ENCODE results near the gene MRPL23.

The MRPL23 gene

DNA sequence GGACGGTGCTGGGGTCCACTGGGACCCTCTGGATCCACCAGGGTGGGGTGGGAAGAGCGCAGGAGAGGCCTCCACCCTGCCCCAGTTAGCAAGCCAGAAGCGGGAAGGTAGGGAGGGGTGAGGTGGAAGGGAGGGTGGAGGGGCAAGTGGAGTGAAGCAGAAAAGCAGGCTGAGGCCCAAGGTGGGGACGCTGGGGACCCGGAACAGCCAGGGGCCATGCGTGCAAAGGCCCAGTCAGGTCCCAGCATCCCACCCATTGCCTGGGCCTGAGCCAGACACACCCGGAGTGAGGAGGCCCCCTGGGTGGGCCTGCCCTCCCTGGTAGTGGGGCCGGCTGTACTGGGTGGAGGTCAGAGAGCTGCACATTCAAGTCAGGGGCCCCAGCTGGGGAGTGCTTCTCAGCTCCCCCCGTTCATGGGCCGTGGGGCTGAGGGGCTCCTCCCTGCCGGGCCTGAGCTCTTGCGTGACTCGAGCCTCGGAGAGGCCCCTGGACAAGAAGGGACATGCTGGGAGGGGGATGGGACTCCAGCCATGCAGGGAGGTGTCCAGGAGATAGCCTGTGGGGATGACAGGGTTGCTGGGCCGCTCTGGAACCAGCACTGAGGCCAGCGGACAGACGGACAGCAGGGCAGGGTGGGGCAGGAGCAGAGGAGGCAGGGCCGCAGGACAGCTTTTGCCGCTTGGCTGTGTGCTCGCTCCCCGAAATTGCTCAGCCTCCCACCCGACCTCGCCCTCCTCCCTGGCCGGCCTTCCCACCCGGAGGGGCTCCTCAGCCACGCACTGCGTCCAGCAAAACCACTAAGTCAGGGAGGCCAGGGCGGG is 19.9 kb upstream of the MRPL23 start:
- Mint-ChIP-seq H3K4me3 (no peak overlapping the region), H3K4me1 (peaks cover 30% of the 10 kb centered on the region), H3K27ac (peak overlapping the region; percentile 63), H3K9me3 (no peaks in the 10 kb centered on the region), H3K36me3 (peaks cover 6% of the 10 kb centered on the region)
- ATAC-seq: no peak
- DNase-seq (ENCODE audit: low spot score in 2 of 2): no peak

DNA sequence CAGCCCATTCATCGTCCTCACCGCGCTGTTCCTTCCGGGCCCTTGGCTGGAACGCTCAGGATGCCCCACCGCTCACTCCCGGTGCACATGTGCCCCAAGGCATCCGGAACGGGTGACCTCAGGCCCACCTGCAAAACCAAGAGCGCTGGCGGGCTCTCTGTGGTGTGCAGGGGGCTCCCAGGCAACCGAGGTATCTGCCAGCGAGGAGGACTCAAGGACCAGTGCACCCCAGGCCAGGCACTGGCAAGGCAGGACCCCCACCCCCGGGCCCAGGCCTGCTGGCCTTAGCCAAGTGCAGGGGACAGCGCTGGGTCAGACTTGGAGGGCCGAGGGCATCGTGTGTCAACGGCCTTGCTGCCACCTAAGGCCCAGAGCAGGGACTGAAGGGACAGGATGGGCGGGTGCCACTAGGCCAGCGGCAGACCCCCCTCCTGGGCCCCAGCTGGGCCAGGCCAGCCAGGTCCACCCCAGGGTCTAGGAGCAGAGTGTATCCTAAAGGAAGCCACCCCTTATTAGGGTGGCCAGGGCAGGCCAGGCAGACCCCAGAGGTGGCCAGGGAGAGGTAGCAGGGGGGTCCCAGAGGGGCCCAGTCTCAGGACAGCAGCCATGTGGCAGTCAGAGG is 19.2 kb upstream of the MRPL23 start:
- Mint-ChIP-seq H3K4me1 (peaks cover 22% of the 10 kb centered on the region), H3K4me3 (no peak overlapping the region), H3K27ac (no peak overlapping the region), H3K36me3 (peaks cover 6% of the 10 kb centered on the region), H3K9me3 (no peaks in the 10 kb centered on the region)
- DNase-seq (ENCODE audit: low spot score in 2 of 2) (no peak), ATAC-seq (no peak)

DNA sequence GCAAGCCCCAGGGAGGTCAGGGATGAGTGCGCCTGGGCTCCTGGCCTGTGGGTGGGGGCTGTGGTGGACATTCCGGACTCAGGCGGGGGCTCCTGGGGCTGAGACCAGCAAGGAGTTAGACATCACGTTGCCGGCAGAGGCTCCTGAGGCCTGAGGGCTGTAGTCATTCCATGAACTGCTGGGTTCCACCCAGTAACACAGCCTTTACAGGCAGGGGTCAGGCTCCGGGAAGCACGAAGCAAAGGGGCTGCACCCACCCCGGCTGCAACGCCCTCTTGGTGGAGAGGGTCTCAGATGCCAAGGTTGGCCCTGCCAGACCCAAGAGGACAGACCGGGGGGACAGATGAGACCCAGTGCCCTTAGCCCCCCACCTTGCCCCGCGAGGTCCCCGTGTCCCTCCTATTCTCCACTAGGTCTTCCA is 18.7 kb upstream of the MRPL23 start:
- H3K36me3 Mint-ChIP-seq: peaks cover 6% of the 10 kb centered on the region
- H3K9me3 Mint-ChIP-seq: no peaks in the 10 kb centered on the region
- no peak overlapping the region for H3K27ac Mint-ChIP-seq
- H3K4me3 Mint-ChIP-seq: no peak overlapping the region
- peaks cover 19% of the 10 kb centered on the region for H3K4me1 Mint-ChIP-seq
- DNase-seq (ENCODE audit: low spot score in 2 of 2): no peak
- no peak for ATAC-seq

DNA sequence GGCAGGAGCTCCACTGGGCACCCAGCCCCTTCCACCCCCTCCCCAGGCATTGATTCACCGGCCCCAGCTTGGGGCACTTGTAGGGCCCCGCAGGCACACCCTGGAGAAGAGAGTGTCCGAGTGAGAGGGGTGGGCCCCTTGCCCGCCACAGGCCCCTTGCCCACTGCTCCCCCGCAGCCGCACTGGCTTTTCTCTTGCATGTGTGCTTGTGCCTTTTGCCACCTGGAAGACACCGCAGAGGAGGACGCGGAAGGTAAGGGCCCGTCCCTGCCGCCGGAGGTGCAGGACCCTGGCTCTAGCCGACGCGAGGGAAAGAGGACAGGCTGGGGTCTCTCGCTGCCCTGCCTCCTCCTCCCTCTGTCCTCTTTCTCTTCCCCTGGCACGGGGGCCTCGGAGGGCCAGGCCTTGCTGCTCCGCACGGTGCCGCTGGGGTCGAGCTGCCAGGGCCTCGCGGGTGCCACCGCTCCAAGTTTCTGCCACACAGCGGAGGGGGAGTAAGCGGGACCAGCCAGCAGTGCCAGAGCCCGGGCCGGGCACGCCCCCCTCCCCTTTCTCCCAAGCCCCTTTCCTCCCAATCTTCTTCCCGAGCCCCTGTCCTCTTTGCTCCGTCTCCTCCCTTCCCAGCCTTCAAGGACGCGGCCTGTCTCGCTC is 18.1 kb upstream of the MRPL23 start:
- Mint-ChIP-seq H3K4me3 (no peak overlapping the region), H3K27ac (no peak overlapping the region), H3K9me3 (no peaks in the 10 kb centered on the region), H3K4me1 (peaks cover 13% of the 10 kb centered on the region), H3K36me3 (peaks cover 1% of the 10 kb centered on the region)
- ATAC-seq (no peak), DNase-seq (ENCODE audit: low spot score in 2 of 2) (no peak)

DNA sequence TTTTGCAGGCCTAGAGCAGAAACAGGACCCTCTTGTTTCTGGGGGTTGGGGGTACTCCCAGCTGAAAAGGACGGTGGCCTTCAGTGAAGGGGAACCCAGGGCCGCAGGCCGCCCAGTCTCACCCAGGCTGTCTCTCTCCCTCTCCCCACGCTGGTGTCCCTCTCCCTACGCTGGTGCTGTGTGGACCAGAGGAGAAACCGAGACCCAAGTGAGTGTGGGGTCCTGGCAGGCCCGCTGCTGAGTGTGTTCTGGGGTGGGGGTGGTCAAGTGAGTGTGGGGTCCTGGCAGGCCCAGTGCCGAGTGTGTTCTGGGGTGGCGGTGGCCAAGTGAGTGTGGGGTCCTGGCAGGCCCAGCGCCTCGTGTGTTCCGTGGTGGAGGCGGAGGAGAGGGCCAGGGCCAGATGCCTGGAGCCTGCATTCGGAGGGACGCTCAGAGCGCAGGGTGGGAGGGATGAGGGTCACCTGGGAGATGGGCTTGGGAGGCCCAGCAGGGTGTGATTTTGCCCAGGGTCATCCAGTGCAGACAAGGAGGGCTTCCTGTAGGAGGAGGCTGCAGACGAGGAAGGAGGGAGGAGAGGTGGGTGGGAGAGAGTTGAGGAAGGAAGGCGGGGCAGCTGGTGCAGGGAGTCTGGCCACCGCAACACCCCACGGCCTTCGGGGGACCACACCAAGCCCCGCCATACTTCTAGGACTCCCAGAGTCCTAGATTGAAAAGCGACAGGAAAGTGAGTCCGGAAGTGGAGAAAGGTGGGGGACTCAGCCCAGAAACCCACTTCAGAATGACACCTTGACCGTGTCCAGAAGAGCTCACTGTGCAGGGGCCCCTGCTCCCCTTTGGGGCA is 17.3 kb upstream of the MRPL23 start:
- H3K4me3 Mint-ChIP-seq: no peak overlapping the region
- no peaks in the 10 kb centered on the region for H3K36me3 Mint-ChIP-seq
- ATAC-seq (no peak), DNase-seq (ENCODE audit: low spot score in 2 of 2) (no peak)
- H3K9me3 Mint-ChIP-seq: no peaks in the 10 kb centered on the region
- H3K4me1 Mint-ChIP-seq: peaks cover 12% of the 10 kb centered on the region
- no peak overlapping the region for H3K27ac Mint-ChIP-seq

DNA sequence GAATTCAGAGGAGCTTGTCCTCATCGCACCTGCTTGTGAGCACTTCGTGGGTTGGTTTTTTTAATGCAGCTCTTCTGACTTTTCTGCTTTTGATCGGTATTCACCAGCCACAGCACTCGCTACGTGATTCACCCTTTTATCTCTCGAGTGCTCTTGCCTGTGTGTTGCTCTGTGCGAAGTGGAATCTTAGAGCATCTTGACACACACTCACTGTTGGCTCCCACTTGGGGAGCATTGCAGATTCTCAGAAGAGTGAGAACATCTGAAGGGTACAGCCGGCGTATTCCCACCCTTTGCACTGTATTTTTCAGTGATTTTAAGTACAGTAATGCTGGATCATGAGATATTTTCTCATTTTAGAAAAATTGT is 16.7 kb upstream of the MRPL23 start:
- Mint-ChIP-seq H3K36me3 (no peaks in the 10 kb centered on the region), H3K4me1 (peaks cover 12% of the 10 kb centered on the region), H3K4me3 (no peak overlapping the region), H3K9me3 (no peaks in the 10 kb centered on the region), H3K27ac (no peak overlapping the region)
- DNase-seq (ENCODE audit: low spot score in 2 of 2): no peak
- peak; percentile 7 for ATAC-seq

DNA sequence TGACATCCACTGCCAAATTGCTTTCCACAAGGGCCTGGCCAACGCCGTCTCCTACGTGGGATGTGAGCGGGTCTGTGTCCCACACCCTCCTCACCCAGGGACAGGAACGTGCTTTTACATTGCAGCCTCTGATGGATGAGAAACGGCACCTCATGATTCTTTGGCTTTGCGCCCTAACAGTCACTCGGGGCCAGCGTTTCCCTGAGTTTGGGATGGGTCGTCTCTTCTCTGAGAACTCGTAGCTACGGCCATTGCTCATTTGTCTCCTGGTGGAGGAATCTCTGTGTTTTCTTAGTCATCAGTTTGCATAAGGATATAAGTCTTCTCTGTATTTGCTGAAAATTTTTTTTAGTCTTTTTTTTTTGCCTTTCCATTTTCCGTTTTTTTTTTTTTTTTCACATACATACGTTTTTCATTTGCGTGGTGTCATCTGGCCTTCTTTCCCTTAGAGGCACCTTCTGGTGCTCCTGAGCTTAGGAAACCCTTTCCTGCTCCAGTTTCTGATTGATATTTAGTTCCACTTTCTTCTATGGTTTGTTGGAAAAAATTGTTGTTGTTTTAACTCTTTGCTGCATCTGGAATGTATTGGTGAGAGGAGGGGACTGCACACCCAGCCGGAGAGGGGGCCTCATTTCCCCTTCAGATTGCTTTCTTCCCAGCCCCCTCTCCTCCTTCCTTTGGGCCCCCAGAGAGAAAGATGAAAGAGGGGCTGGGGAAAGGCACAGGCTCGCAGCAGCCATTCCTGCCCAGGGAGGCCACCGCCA is 15.6 kb upstream of the MRPL23 start:
- no peak for DNase-seq (ENCODE audit: low spot score in 2 of 2)
- H3K4me3 Mint-ChIP-seq: no peak overlapping the region

DNA sequence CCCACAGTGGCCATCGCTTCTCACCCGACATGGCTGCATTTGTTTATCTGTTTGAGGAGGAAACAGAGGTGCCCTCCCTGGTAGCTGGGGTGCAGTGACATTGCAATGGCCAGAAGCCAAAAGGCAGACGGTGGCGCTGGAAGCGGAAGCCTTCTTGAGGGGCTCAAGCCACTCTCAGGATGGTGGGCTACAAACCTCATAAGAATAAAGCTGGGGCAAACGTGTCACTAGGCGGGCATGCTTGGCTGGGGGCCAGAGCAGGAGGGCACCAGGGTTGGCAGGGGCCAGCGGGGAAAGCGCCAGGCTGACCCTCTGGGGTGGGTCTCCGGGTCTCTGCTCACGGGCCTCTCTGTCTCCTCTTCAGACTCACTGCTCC is 15.0 kb upstream of the MRPL23 start:
- DNase-seq (ENCODE audit: low spot score in 2 of 2): no peak
- Mint-ChIP-seq H3K36me3 (no peaks in the 10 kb centered on the region), H3K9me3 (no peaks in the 10 kb centered on the region), H3K4me3 (no peak overlapping the region), H3K4me1 (peaks cover 12% of the 10 kb centered on the region), H3K27ac (no peak overlapping the region)
- no peak for ATAC-seq

More for the DNA sequence above, 15.6 kb upstream of the MRPL23 start:
- Mint-ChIP-seq H3K9me3 (no peaks in the 10 kb centered on the region), H3K36me3 (no peaks in the 10 kb centered on the region), H3K4me1 (peaks cover 12% of the 10 kb centered on the region), H3K27ac (no peak overlapping the region)
- no peak for ATAC-seq

DNA sequence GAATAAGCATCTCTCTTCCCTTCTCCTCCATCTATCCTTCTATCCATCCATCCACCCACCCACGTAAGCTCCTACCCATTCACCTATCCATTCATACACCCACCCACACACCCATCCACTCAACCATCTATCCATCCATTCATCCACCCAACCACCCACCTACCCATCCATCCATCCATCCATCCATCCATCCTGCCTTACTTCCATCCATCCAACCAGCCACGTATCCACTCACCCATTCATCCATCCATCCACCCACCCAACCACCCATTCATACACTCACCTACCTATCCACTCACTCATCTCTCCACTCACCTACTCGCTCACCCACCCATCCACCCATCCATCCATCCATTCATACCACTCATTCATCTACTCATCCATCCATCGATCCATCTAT is 14.5 kb upstream of the MRPL23 start:
- DNase-seq (ENCODE audit: low spot score in 2 of 2) (no peak), ATAC-seq (no peak)
- H3K9me3 Mint-ChIP-seq: no peaks in the 10 kb centered on the region
- H3K27ac Mint-ChIP-seq: no peak overlapping the region
- H3K4me3 Mint-ChIP-seq: no peak overlapping the region
- H3K36me3 Mint-ChIP-seq: no peaks in the 10 kb centered on the region
- peaks cover 12% of the 10 kb centered on the region for H3K4me1 Mint-ChIP-seq

DNA sequence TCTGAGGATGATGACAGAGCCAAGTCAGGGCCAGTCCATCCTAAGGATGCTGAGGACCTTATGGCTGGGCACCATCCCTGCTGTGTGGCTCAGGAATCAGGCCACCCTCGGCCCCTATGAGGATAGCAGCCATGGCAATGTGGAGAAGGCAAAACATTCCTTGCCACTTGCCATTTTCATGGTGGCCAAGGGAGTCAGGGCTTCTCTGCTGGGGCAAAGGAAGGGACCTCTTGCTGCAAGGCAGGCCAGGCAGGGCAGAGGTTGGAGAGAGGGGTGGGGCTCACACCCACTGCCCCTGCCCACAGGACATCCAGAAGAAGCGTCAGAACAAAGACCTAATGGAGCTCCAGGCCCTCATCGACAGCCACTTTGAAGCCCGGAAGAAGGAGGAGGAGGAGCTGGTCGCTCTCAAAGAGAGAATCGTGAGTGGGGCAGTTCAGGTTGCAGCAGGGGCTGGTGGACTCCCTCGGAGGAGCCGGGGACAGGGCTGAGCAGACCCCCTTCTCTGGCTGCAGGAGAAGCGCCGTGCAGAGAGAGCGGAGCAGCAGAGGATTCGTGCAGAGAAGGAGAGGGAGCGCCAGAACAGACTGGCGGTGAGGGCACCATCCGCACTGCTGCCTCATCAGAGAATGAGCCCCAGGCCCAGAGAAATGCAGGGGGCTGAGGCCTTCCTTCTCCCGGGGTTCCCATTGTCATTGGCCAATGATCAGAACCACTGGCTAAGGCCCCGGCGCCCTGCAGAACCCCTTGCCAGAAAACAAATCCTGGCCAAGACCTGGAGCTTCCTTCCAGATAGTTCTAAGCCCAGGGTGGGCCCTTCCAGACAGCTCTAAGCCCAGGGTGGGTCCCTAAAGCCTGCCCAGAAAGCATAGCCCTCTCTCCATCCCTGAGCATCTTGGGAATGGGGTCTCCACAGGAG is 13.5 kb upstream of the MRPL23 start:
- Mint-ChIP-seq H3K9me3 (no peaks in the 10 kb centered on the region), H3K27ac (no peak overlapping the region), H3K4me1 (peaks cover 12% of the 10 kb centered on the region), H3K4me3 (no peak overlapping the region), H3K36me3 (no peaks in the 10 kb centered on the region)
- no peak for ATAC-seq
- DNase-seq (ENCODE audit: low spot score in 2 of 2): no peak

DNA sequence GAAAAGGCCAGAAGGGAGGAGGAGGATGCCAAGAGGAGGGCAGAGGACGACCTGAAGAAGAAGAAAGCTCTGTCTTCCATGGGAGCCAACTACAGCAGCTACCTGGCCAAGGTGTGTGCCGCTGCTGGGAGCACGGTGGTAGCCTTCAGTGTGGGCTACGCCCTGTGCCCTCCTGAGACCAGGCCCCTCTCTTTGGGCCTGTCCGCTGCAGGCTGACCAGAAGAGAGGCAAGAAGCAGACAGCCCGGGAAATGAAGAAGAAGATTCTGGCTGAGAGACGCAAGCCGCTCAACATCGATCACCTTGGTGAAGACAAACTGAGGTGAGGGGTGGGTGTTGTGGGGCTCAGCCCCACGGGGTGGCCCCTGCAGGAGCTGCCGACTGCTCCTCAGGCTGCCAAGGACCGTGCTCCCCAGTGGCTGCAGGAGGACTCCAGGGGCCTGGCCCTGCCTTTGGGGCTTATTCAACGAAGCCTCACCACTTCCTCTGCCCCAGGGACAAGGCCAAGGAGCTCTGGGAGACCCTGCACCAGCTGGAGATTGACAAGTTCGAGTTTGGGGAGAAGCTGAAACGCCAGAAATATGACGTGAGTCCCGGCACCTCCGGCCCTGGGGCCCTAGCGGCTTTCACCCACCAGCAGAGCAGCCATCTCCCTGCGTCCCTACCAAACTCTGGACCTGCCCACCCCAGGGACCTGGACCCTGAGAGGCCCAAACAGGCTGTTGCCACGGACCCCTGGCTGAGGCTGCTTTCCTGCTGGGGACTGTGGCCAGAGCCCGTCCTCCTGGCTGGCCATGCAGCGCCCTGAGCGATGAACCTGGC is 12.6 kb upstream of the MRPL23 start:
- Mint-ChIP-seq H3K4me3 (no peak overlapping the region), H3K36me3 (no peaks in the 10 kb centered on the region), H3K27ac (no peak overlapping the region), H3K4me1 (peaks cover 17% of the 10 kb centered on the region), H3K9me3 (no peaks in the 10 kb centered on the region)
- DNase-seq (ENCODE audit: low spot score in 2 of 2): no peak
- ATAC-seq: no peak

DNA sequence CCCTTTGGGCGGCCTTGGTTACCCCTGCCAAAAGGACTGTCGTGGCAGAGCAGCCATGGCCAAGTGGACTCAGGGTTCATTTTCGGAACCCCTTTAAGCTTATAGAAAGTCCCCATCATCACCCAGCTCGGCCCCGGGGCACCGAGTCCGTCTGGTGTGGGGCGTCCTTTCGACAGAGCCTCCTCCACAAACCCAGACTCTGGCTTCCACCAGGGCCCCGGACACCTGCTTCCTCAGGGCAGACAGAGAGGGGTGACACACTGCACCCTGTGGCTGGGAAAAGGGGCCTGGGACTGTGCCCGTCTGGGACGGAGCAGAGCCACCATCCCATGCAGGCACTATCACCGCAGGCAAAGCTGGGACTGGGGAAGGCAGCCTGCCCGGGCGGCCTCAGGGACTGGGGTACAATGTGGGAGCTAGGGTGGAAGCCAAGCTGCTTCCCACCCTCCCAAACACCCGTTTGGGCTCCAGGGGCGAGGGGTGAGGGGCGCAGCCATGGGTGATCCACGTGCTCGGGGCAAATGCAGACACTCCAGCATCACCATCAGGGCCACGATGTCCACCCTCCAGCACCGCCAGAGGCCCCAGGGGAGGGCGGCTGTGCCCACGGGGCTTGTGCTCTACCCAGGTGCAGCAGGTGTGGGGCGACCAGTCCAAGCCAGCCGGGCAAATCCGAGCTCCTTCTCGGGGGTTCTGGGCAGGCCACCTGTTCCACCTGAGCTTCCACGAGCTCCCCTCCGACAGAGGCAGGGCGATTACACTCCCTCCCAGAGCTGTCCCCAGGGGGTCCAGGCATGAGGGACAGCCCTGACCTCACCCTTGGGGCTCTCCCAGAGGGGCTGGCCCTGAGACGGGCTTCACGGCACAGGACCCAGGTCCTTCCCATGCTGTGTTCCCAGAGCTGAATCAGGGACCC is 11.7 kb upstream of the MRPL23 start:
- ATAC-seq (no peak), DNase-seq (ENCODE audit: low spot score in 2 of 2) (no peak)

More for the DNA sequence above, 11.7 kb upstream of the MRPL23 start:
- H3K4me3 Mint-ChIP-seq: no peak overlapping the region
- no peaks in the 10 kb centered on the region for H3K9me3 Mint-ChIP-seq
- H3K27ac Mint-ChIP-seq: no peak overlapping the region
- peaks cover 18% of the 10 kb centered on the region for H3K4me1 Mint-ChIP-seq
- no peaks in the 10 kb centered on the region for H3K36me3 Mint-ChIP-seq

All from stimulated activated effector memory CD8-positive, alpha-beta T cell treated with anti-CD3 and anti-CD28 coated beads, Interleukin-12 subunit alpha, Interleukin-12 subunit beta, amount 100 ng/mL, for 72 hours (primary cell).